Neutrophil (primary cell): ENCODE measurements around the gene DNASE1L3.
"Not testable (repeated sequence)": the region's sequence is repeated elsewhere in the genome, so short reads cannot be mapped to it uniquely, and the experiment has no call there.

Experiments used
- H3K27ac ChIP-seq: fragments of 200-600 bp; sonication (generic); 2 replicates; pipeline ENCODE4 v1.5.1; 2016; ENCODE audit warnings: mild to moderate bottlenecking, moderate library complexity
- H3K27me3 ChIP-seq: fragments of 200-600 bp; sonication (generic); 2 replicates; pipeline ENCODE4 v1.6.0; 2016; ENCODE audit warnings: mild to moderate bottlenecking
- H3K36me3 ChIP-seq: fragments of 200-600 bp; sonication (generic); 2 replicates; pipeline ENCODE4 v1.5.1; 2017
- H3K4me1 ChIP-seq, 2 experiments: fragments of 200-600 bp in 1 of 2; sonication (generic) in 1 of 2; 1 replicate in 1 of 2; 2 replicates in 1 of 2; pipeline versions ENCODE4 v1.5.1 to v1.6.1; 2013 to 2016; ENCODE audit warnings: low read depth in 1 of 2, low read length in 1 of 2, mild to moderate bottlenecking in 1 of 2, moderate library complexity in 1 of 2; ENCODE audit not compliant: control insufficient read depth in 1 of 2, insufficient read depth in 1 of 2
- H3K4me3 ChIP-seq, 2 experiments: fragments of 200-600 bp in 1 of 2; sonication (generic) in 1 of 2; 1 replicate in 1 of 2; 2 replicates in 1 of 2; pipeline ENCODE4 v1.5.1; 2013 to 2016; ENCODE audit warnings: low read depth in 1 of 2, low read length in 1 of 2, mild to moderate bottlenecking in 1 of 2, moderate library complexity in 1 of 2
- H3K9me3 ChIP-seq: fragments of 200-600 bp; sonication (generic); 2 replicates; pipeline ENCODE4 v1.5.1; 2016
- CTCF ChIP-seq: fragments of 200-600 bp; sonication (generic); IDR thresholded peaks from 2 replicates; pipeline ENCODE4 v1.5.1; 2016; ENCODE audit warnings: antibody characterized with exemption

DNASE1L3 gene

GRCh38 chr3:58243976-58244585, 33.3 kb upstream of the DNASE1L3 start:
- no peak overlapping the region for H3K27ac ChIP-seq
- H3K9me3 ChIP-seq: no peaks in the 10 kb centered on the region
- no peak for TF ChIP-seq CTCF
- no peak overlapping the region for H3K4me3 ChIP-seq
- H3K36me3 ChIP-seq: no peaks in the 10 kb centered on the region
- no peaks in the 10 kb centered on the region for H3K27me3 ChIP-seq
- no peaks in the 10 kb centered on the region for H3K4me1 ChIP-seq

DNA sequence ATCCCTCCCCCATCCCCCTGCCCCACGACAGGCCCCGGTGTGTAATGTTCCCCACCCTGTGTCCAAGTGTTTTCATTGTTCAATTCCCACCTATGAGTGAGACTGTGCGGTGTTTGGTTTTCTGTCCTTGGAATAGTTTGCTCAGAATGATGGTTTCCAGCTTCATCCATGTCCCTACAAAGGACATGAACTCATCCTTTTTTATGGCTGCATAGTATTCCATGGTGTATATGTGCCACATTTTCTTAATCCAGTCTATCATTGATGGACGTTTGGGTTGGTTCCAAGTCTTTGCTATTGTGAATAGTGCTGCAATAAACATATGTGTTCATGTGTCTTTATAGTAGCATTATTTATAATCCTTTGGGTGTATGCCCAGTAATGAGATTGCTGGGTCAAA, 32.1 kb upstream of the DNASE1L3 start:
- not testable (repeated sequence) for H3K4me1 ChIP-seq, H3K27ac ChIP-seq, H3K36me3 ChIP-seq, H3K4me3 ChIP-seq, H3K9me3 ChIP-seq
- H3K27me3 ChIP-seq: peaks cover 11% of the 10 kb centered on the region

DNA sequence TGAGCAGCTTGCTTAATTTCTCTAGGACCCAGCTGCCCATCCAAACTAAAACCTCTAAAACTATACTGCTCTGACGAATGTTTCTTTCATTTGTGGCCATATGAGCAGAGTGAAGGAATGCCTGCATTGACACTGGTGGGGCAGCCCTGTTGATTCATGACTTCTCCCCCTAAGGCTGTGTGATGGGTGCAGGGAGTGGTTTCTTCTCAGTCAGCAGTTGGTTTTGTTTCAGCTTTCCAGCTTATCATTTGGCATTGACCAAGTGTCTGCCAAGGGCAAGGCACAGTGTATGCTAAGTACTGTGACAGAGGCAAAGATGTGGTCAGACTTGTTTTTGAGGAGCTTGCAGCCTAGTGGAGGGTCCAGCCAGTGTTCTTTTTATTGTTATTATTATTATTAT, 31.6 kb upstream of the DNASE1L3 start:
- H3K27me3 ChIP-seq: peaks cover 12% of the 10 kb centered on the region
- H3K4me1 ChIP-seq: peaks cover 8% of the 10 kb centered on the region in 2 experiments
- no peak overlapping the region for H3K27ac ChIP-seq
- TF ChIP-seq CTCF: no peak
- H3K36me3 ChIP-seq: no peaks in the 10 kb centered on the region
- no peaks in the 10 kb centered on the region for H3K9me3 ChIP-seq
- H3K4me3 ChIP-seq: no peak overlapping the region

GRCh38 chr3:58241306-58242044, 30.7 kb upstream of the DNASE1L3 start:
- H3K36me3 ChIP-seq: no peaks in the 10 kb centered on the region
- H3K9me3 ChIP-seq: no peaks in the 10 kb centered on the region
- no peak overlapping the region for H3K4me3 ChIP-seq
- no peak overlapping the region for H3K27ac ChIP-seq
- H3K27me3 ChIP-seq: peaks cover 19% of the 10 kb centered on the region
- H3K4me1 ChIP-seq: peaks cover 13% of the 10 kb centered on the region in 2 experiments
- TF ChIP-seq CTCF: no peak

DNA sequence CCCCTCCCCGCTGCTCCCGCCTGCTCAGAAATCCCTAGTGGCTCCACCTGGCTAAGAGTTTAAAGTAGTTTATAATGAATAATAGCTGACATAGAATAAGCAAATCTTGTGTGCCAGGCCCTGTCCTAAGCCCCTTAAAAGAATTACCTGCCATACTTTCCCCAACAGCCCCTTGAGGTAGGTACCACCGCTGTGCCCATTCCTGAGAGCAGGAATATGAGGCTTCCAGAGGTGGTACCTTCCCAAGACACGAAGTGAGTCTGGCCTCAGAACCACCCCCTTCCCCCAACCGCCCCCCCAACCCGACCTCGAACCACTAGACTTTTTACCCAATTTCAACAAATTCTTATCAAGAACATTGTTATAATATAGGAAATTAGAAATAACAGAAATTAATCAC, 28.1 kb upstream of the DNASE1L3 start:
- TF ChIP-seq CTCF: no peak
- H3K4me3 ChIP-seq: no peak overlapping the region
- H3K27ac ChIP-seq: no peak overlapping the region
- H3K27me3 ChIP-seq: peaks cover 26% of the 10 kb centered on the region
- peaks cover 13% of the 10 kb centered on the region in 2 experiments for H3K4me1 ChIP-seq
- H3K9me3 ChIP-seq: no peaks in the 10 kb centered on the region
- no peaks in the 10 kb centered on the region for H3K36me3 ChIP-seq

DNA sequence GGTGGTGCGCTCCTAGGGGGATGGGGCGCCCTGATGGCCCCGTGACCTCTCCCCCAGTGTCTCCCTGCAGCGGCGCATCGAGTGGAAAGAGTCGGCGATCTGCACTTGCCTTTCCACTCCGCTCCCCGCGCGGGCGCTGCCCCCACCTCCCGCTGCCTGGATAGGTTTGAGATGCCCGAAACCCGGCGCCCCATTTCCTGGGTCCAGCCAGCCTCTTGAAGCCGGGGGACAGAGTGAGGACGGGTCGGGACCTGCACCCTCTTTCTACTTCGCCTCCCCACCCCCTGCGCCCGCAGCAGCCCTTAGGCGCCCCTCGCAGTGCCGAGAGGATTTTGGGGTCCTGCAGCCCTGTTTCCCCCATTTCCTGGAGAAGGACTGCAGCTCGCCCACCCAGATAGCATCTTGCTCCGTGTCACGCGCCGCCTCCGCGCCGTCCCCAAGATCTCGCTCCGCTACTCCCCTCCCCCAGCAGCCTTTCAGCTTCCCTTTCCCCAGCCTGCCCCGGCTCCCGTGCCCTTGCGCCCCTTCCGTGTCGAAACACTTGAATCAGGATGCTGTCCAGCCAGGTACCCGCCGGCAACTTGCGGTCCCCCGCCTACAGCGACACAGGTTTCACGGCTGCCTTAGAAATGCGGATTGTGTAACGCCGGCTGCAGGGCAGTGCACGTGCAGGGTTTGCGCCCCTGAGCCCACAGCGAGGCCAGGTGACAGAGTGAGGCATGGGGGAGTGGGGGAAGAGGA, 27.3 kb upstream of the DNASE1L3 start:
- peak overlapping the region; percentile 56 for H3K27ac ChIP-seq
- no peaks in the 10 kb centered on the region for H3K9me3 ChIP-seq
- H3K36me3 ChIP-seq: no peaks in the 10 kb centered on the region
- TF ChIP-seq CTCF: no peak
- peak overlapping the region; percentile 66 to 93 for H3K4me3 ChIP-seq
- peaks cover 13% of the 10 kb centered on the region in 2 experiments for H3K4me1 ChIP-seq
- H3K27me3 ChIP-seq: peaks cover 26% of the 10 kb centered on the region
